CD4-positive, CD25-positive, alpha-beta regulatory T cell (primary cell): ENCODE measurements around the gene ATF4. TPM values are rescaled to one million over a fixed set of nuclear protein-coding genes. Genes with fewer than 3 reads are reported as not detected.
A peak's percentile ranks its signal among the peaks of the same experiment; 100 is the strongest.

Experiments
- ATAC-seq, 2 donors: fragments of 150-1000 bp; cut with Tn5 transposase; one replicate each; pipeline ENCODE4 v1.10.0; 2021; ENCODE audit warnings: low read depth in 2 of 2, moderate number of reproducible peaks in 2 of 2, moderate library complexity in 1 of 2
- DNase-seq, 3 donors: peaks; one replicate each; pipeline versions ENCODE4 v3.0.0 to v3.0.0-alpha.2; 2012 to 2022; ENCODE audit warnings: mixed read lengths in 1 of 3
- H3K27ac ChIP-seq: one replicate; pipeline ENCODE4 v1.7.0; 2013; ENCODE audit warnings: mild to moderate bottlenecking, low read length; ENCODE audit not compliant: insufficient read depth, poor library complexity, severe bottlenecking
- H3K27me3 ChIP-seq: one replicate; pipeline ENCODE4 v1.7.0; 2013; ENCODE audit warnings: low read length; ENCODE audit not compliant: control insufficient read depth, insufficient read depth
- H3K36me3 ChIP-seq: one replicate; pipeline ENCODE4 v1.7.0; 2013; ENCODE audit warnings: mild to moderate bottlenecking, low read length, moderate library complexity; ENCODE audit not compliant: control insufficient read depth, insufficient read depth
- H3K4me1 ChIP-seq: 2 replicates; pipeline ENCODE4 v1.7.0; 2013; ENCODE audit warnings: mild to moderate bottlenecking, low read length; ENCODE audit not compliant: insufficient read depth, control insufficient read depth, poor library complexity, severe bottlenecking
- H3K4me3 ChIP-seq: one replicate; pipeline ENCODE4 v1.7.0; 2013; ENCODE audit warnings: low read depth, mild to moderate bottlenecking, low read length, moderate library complexity
- H3K9me3 ChIP-seq, 2 experiments: 1 replicate in 1 of 2; 2 replicates in 1 of 2; pipeline ENCODE4 v1.7.0; 2013; ENCODE audit warnings: low read length in 2 of 2, mild to moderate bottlenecking in 1 of 2, moderate library complexity in 1 of 2; ENCODE audit not compliant: control insufficient read depth in 2 of 2
- H3K27ac Mint-ChIP-seq, 3 donors: one replicate each; pipeline ENCODE4 v1.8.0; 2020 to 2022; ENCODE audit warnings: mild to moderate bottlenecking in 3 of 3, mixed read lengths in 3 of 3, moderate library complexity in 2 of 3
- H3K27me3 Mint-ChIP-seq: one replicate; pipeline ENCODE4 v1.8.0; 2022; ENCODE audit warnings: mild to moderate bottlenecking, mixed read lengths
- H3K36me3 Mint-ChIP-seq: one replicate; pipeline ENCODE4 v1.8.0; 2020; ENCODE audit warnings: mixed read lengths
- H3K4me1 Mint-ChIP-seq, 4 donors: one replicate each; pipeline ENCODE4 v1.8.0; 2020 to 2022; ENCODE audit warnings: mixed read lengths in 4 of 4, mild to moderate bottlenecking in 1 of 4
- H3K4me3 Mint-ChIP-seq, 4 donors: one replicate each; pipeline ENCODE4 v1.8.0; 2020 to 2022; ENCODE audit warnings: mild to moderate bottlenecking in 4 of 4, mixed read lengths in 4 of 4, moderate library complexity in 3 of 4
- H3K9me3 Mint-ChIP-seq, 7 donors: one replicate each; pipeline ENCODE4 v1.8.0; 2020 to 2022; ENCODE audit warnings: mixed read lengths in 7 of 7, mild to moderate bottlenecking in 3 of 7, moderate library complexity in 2 of 7
- polyA plus RNA-seq, 4 donors: library from polyadenylated mRNA; unstranded; fragments of 300-500 nt; fragmentation: Illumina TruSeq; gene quantifications; one replicate each; pipeline ENCODE4 v1.2.3, GENCODE V29; 2021
- total RNA-seq: library from RNA; stranded (reverse); gene quantifications from one replicate; pipeline ENCODE4 v1.2.3, GENCODE V29; 2022

The ATF4 gene
- total and polyA plus RNA-seq, 5 donors from 2014 or later = 58.2 to 246 (median 70.5) TPM

DNA sequence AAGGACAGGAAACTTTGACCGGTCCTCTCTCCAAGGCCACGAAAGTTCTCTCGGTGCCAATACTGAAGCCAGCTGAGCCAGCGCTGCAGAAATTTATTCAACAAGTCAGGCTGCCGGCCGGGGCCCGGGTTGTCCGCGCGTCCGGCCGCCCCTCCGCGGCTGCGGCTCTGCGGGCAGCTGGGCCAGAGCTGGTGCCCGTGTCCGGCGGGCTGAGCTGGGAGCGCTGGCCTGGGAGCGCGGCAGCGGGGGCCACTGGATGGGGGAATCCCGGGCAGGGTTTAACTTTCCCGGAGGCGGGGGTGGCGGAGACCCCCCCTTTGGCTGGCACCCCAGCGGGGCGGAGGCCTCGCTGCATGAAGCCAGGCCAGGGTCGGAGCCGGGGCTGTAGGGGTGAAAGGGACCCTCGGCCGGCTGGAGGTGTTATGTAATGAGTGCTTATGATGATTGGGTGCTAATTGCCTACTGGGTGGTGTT lies 37.9 kb downstream of the ATF4 start:
- Histone ChIP-seq H3K4me1 (peaks cover 5% of the 10 kb centered on the region), H3K4me3 (no peak overlapping the region), H3K9me3 (no peaks in the 10 kb centered on the region), H3K27ac (no peak overlapping the region), H3K27me3 (peaks cover 13% of the 10 kb centered on the region), H3K36me3 (no peaks in the 10 kb centered on the region)
- H3K36me3 Mint-ChIP-seq = no peaks in the 10 kb centered on the region
- H3K4me1 Mint-ChIP-seq = peaks cover 0 to 8% (median 0%) of the 10 kb centered on the region in 4 donors
- peaks cover 0 to 2% (median 0%) of the 10 kb centered on the region in 7 donors for H3K9me3 Mint-ChIP-seq
- ATAC-seq = no peak
- H3K27ac Mint-ChIP-seq = no peak overlapping the region
- no peak for DNase-seq
- peak overlapping the region in 2 of 4 donors; percentile 58 to 83 for H3K4me3 Mint-ChIP-seq
- peaks cover 57% of the 10 kb centered on the region for H3K27me3 Mint-ChIP-seq

DNA sequence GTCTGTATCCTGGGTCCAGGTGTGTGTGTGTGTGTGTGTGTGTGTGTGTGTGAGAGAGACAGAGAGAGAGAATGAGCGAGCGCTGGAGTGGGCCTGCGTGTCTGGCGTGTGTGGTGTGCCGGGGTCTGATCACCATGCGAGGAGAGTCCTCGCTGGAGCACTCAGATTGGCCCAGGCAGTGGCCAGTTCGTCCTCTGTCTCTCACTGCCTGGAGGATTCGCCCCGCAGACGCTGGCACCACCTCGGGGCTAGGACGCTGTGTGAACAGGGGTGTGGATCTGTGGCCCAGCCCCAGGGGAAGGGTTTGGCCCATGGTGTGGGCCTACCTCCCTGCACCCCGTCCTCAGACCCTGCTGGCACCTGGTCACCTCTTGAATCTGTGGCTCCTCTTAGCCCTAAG lies 38.6 kb downstream of the ATF4 start:
- no peaks in the 10 kb centered on the region for H3K9me3 ChIP-seq
- DNase-seq (no peak), ATAC-seq (no peak)
- no peaks in the 10 kb centered on the region for H3K36me3 ChIP-seq
- Mint-ChIP-seq H3K4me3 (peak overlapping the region in 1 of 4 donors; percentile 48), H3K36me3 (no peaks in the 10 kb centered on the region), H3K27me3 (peaks cover 52% of the 10 kb centered on the region), H3K9me3 (peaks cover 0 to 2% (median 0%) of the 10 kb centered on the region in 7 donors), H3K4me1 (peaks cover 0 to 8% (median 0%) of the 10 kb centered on the region in 4 donors), H3K27ac (no peak overlapping the region)
- H3K4me1 ChIP-seq = peaks cover 5% of the 10 kb centered on the region
- H3K27ac ChIP-seq = no peak overlapping the region
- H3K27me3 ChIP-seq = peaks cover 13% of the 10 kb centered on the region
- H3K4me3 ChIP-seq = no peak overlapping the region

DNA sequence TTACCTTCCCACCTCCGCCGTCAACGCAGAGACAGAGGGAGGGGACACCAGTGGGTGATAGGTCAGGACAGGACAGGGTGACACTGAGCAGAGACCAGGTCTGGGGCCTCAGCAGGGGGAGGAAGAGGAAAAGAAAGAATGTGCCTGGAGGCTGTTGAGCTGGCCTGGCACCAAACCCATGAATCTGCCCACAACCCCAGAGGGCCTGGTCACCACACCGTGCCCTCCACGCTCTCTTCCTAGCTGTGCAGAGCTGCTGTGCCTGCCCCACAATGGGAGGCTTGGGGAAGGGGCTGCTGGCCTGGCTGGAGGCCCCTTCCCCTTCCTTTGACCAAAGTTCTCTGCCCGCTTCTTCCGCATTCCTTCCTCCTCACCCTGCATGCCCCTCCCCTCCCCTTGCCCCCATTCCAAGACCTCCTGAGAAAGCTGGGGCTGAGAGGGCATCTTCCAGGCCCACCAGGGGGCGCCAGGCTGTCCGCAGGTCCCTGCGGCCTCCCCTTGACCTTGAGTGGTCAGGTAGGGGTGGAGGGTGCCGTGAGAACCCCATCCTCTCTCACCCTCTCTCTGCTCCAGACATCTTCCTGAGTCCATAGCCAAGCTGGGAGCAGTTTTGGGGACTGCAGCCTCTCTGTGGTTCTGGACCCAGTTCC lies 39.2 kb downstream of the ATF4 start:
- H3K9me3 ChIP-seq = no peaks in the 10 kb centered on the region
- Mint-ChIP-seq H3K4me3 (no peak overlapping the region), H3K27me3 (peaks cover 45% of the 10 kb centered on the region), H3K9me3 (peaks cover 0 to 2% (median 0%) of the 10 kb centered on the region in 7 donors), H3K36me3 (no peaks in the 10 kb centered on the region), H3K27ac (no peak overlapping the region), H3K4me1 (peaks cover 0 to 8% (median 0%) of the 10 kb centered on the region in 4 donors)
- ATAC-seq = no peak
- no peak overlapping the region for H3K27ac ChIP-seq
- no peaks in the 10 kb centered on the region for H3K36me3 ChIP-seq
- H3K4me3 ChIP-seq = no peak overlapping the region
- no peak for DNase-seq
- H3K4me1 ChIP-seq = peaks cover 5% of the 10 kb centered on the region
- peaks cover 13% of the 10 kb centered on the region for H3K27me3 ChIP-seq

DNA sequence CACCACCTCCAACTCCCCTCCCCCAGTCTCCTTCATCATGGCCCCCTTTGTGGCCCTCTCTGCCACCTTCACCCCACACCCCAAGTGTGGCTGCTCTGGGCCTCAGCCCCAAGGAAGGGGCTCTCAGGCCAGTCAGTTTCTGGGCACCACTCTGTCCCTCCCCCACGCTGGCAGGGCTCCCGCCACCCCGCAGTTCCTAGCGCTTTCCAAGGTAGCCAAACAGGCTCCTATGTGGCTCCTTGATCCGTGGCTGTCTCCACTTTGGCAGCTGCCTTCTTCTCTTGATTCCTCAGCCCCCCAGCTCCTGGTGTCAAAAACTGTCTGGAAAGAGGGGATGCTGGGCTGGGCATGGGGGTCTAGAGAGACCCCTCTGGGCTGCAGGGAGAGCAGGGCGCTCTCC lies 39.8 kb downstream of the ATF4 start:
- peak overlapping the region in 1 of 3 donors; percentile 39 for H3K27ac Mint-ChIP-seq
- peaks cover 0 to 2% (median 0%) of the 10 kb centered on the region in 7 donors for H3K9me3 Mint-ChIP-seq
- Histone ChIP-seq H3K36me3 (no peaks in the 10 kb centered on the region), H3K9me3 (no peaks in the 10 kb centered on the region), H3K27ac (no peak overlapping the region), H3K4me3 (no peak overlapping the region), H3K27me3 (peaks cover 13% of the 10 kb centered on the region), H3K4me1 (peaks cover 5% of the 10 kb centered on the region)
- ATAC-seq (no peak), DNase-seq (no peak)
- peaks cover 44% of the 10 kb centered on the region for H3K27me3 Mint-ChIP-seq
- no peaks in the 10 kb centered on the region for H3K36me3 Mint-ChIP-seq
- peaks cover 0 to 8% (median 0%) of the 10 kb centered on the region in 4 donors for H3K4me1 Mint-ChIP-seq
- H3K4me3 Mint-ChIP-seq = no peak overlapping the region

- Mint-ChIP-seq H3K36me3 (no peaks in the 10 kb centered on the region), H3K27me3 (peaks cover 25% of the 10 kb centered on the region), H3K27ac (no peak overlapping the region), H3K4me3 (no peak overlapping the region), H3K4me1 (peaks cover 0 to 22% (median 7%) of the 10 kb centered on the region in 4 donors), H3K9me3 (peaks cover 0 to 3% (median 0%) of the 10 kb centered on the region in 7 donors)
- no peaks in the 10 kb centered on the region for H3K9me3 ChIP-seq
- H3K4me1 ChIP-seq = peaks cover 16% of the 10 kb centered on the region
- no peaks in the 10 kb centered on the region for H3K27me3 ChIP-seq
- H3K36me3 ChIP-seq = no peaks in the 10 kb centered on the region
- H3K4me3 ChIP-seq = no peak overlapping the region
- ATAC-seq (no peak), DNase-seq (no peak)
- no peak overlapping the region for H3K27ac ChIP-seq
These were observed 42.6 kb downstream of the ATF4 start for GRCh38 chr22:39562839-39563489.

- H3K9me3 Mint-ChIP-seq = peaks cover 0 to 3% (median 0%) of the 10 kb centered on the region in 7 donors
- no peak overlapping the region for H3K27ac Mint-ChIP-seq
- no peak overlapping the region for H3K4me3 Mint-ChIP-seq
- H3K36me3 Mint-ChIP-seq = no peaks in the 10 kb centered on the region
- ATAC-seq = no peak
- H3K27me3 Mint-ChIP-seq = peaks cover 21% of the 10 kb centered on the region
- peaks cover 0 to 24% (median 8%) of the 10 kb centered on the region in 4 donors for H3K4me1 Mint-ChIP-seq
- no peaks in the 10 kb centered on the region for H3K27me3 ChIP-seq
- no peak for DNase-seq
- H3K9me3 ChIP-seq = no peaks in the 10 kb centered on the region
- no peak overlapping the region for H3K27ac ChIP-seq
- peaks cover 13% of the 10 kb centered on the region for H3K4me1 ChIP-seq
- H3K4me3 ChIP-seq = no peak overlapping the region
- H3K36me3 ChIP-seq = no peaks in the 10 kb centered on the region
These were observed 43.4 kb downstream of the ATF4 start for GRCh38 chr22:39563571-39564428.

- no peaks in the 10 kb centered on the region for H3K36me3 ChIP-seq
These were observed 45.1 kb downstream of the ATF4 start for GRCh38 chr22:39565414-39565944.

More at GRCh38 chr22:39565414-39565944, 45.1 kb downstream of the ATF4 start:
- Mint-ChIP-seq H3K27ac (peak overlapping the region in 1 of 3 donors; percentile 48), H3K4me3 (peak overlapping the region in 1 of 4 donors; percentile 15), H3K27me3 (peaks cover 10% of the 10 kb centered on the region), H3K9me3 (peaks cover 0 to 3% (median 0%) of the 10 kb centered on the region in 7 donors), H3K4me1 (peaks cover 0 to 26% (median 8%) of the 10 kb centered on the region in 4 donors), H3K36me3 (no peaks in the 10 kb centered on the region)
- ATAC-seq = no peak
- Histone ChIP-seq H3K4me3 (no peak overlapping the region), H3K4me1 (peaks cover 13% of the 10 kb centered on the region), H3K9me3 (no peaks in the 10 kb centered on the region), H3K27ac (no peak overlapping the region), H3K27me3 (no peaks in the 10 kb centered on the region)
- DNase-seq = no peak
